ENCODE results near the gene PGAM2.

DNA sequence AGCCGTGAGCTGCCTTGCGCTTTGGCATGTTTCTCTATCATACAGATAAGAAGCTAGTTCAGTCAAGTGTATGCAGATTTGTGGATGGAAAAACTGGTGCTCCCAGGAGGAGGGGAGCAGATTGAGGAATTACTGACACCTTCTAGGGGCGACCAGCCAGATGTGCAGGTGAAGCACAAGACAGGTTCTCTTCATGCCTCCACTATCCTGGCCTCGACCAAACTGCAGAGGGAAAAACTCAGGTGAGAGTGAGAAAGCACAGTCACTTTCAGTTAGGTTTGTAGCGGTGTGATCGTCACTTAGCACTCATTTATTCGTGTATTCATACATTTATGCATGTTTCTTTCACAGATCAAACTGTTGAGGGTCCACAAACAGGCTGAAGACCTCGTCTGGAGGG lies 21.5 kb downstream of the PGAM2 start:
- TF ChIP-seq, protein P1, sequence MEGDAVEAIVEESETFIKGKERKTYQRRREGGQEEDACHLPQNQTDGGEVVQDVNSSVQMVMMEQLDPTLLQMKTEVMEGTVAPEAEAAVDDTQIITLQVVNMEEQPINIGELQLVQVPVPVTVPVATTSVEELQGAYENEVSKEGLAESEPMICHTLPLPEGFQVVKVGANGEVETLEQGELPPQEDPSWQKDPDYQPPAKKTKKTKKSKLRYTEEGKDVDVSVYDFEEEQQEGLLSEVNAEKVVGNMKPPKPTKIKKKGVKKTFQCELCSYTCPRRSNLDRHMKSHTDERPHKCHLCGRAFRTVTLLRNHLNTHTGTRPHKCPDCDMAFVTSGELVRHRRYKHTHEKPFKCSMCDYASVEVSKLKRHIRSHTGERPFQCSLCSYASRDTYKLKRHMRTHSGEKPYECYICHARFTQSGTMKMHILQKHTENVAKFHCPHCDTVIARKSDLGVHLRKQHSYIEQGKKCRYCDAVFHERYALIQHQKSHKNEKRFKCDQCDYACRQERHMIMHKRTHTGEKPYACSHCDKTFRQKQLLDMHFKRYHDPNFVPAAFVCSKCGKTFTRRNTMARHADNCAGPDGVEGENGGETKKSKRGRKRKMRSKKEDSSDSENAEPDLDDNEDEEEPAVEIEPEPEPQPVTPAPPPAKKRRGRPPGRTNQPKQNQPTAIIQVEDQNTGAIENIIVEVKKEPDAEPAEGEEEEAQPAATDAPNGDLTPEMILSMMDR (IDR thresholded peaks at IDR 0.05): no peak
- TF ChIP-seq EP300 (IDR thresholded peaks at IDR 0.05): no peak

Data from gastroesophageal sphincter (tissue), 3 donors.